GM23248 (cell line): ENCODE results near the gene TMEM179B. TPM values are rescaled to one million over a fixed set of nuclear protein-coding genes. Genes with fewer than 3 reads are reported as not detected.

Source experiments
- DNase-seq: peaks from one replicate; pipeline ENCODE4 v3.0.0-alpha.2; 2015
- H2AFZ ChIP-seq: fragments of 200-600 bp; sonication (generic); 2 replicates; pipeline ENCODE4 v1.6.1; 2016; ENCODE audit warnings: antibody characterized with exemption
- H3F3A ChIP-seq: fragments of 200-600 bp; sonication (generic); 2 replicates; pipeline ENCODE4 v1.6.1; 2016; ENCODE audit warnings: mild to moderate bottlenecking, antibody characterized with exemption, mixed run types; ENCODE audit not compliant: insufficient read depth
- H3K27ac ChIP-seq: fragments of 200-600 bp; sonication (generic); 2 replicates; pipeline ENCODE4 v1.5.1; 2016; ENCODE audit warnings: mild to moderate bottlenecking
- H3K27me3 ChIP-seq: fragments of 200-600 bp; sonication (generic); replicated peaks from 2 replicates; pipeline ENCODE4 v1.6.1; 2016; ENCODE audit warnings: mild to moderate bottlenecking; ENCODE audit not compliant: insufficient read depth
- H3K36me3 ChIP-seq: fragments of 200-600 bp; sonication (generic); 2 replicates; pipeline ENCODE4 v1.6.1; 2016; ENCODE audit warnings: low read depth, mild to moderate bottlenecking
- H3K4me1 ChIP-seq: fragments of 200-600 bp; sonication (generic); 2 replicates; pipeline ENCODE4 v1.6.1; 2016; ENCODE audit warnings: mild to moderate bottlenecking; ENCODE audit not compliant: insufficient read depth
- H3K4me2 ChIP-seq: fragments of 200-600 bp; sonication (generic); one replicate; pipeline ENCODE4 v1.6.1; 2016; ENCODE audit warnings: mild to moderate bottlenecking; ENCODE audit not compliant: unreplicated experiment
- H3K4me3 ChIP-seq: fragments of 200-600 bp; sonication (generic); 2 replicates; pipeline ENCODE4 v1.5.1; 2016; ENCODE audit warnings: mild to moderate bottlenecking
- H3K79me2 ChIP-seq: fragments of 200-600 bp; sonication (generic); 2 replicates; pipeline ENCODE4 v1.6.1; 2016; ENCODE audit warnings: mild to moderate bottlenecking; ENCODE audit not compliant: insufficient read depth
- H3K9ac ChIP-seq: fragments of 200-600 bp; sonication (generic); 2 replicates; pipeline ENCODE4 v1.6.1; 2016; ENCODE audit warnings: mild to moderate bottlenecking
- H3K9me2 ChIP-seq: fragments of 200-600 bp; sonication (generic); 2 replicates; pipeline ENCODE4 v1.6.1; 2016; ENCODE audit warnings: mixed run types, mild to moderate bottlenecking, moderate library complexity; ENCODE audit not compliant: insufficient read depth
- H3K9me3 ChIP-seq: fragments of 200-600 bp; sonication (generic); one replicate; pipeline ENCODE4 v1.6.1; 2017; ENCODE audit warnings: low read depth
- H4K20me1 ChIP-seq: fragments of 200-600 bp; sonication (generic); 2 replicates; pipeline ENCODE4 v1.6.0; 2016; ENCODE audit not compliant: insufficient read depth
- EZH2 ChIP-seq: fragments of 200-600 bp; sonication (generic); IDR thresholded peaks from 2 replicates; pipeline ENCODE4 v1.6.1; 2018; ENCODE audit warnings: antibody characterized with exemption, mild to moderate bottlenecking; ENCODE audit not compliant: insufficient read depth, poor library complexity, severe bottlenecking
- EZH2phosphoT487 ChIP-seq: fragments of 200-600 bp; sonication (generic); IDR thresholded peaks from 2 replicates; pipeline ENCODE4 v1.6.1; 2018; ENCODE audit warnings: antibody characterized with exemption, moderate library complexity, mild to moderate bottlenecking, low read depth; ENCODE audit not compliant: insufficient read depth
- WGBS, 2 experiments: methylation state at CpG; one replicate each; pipeline ENCODE4 v1.1.6; 2015 to 2017; ENCODE audit warnings: low lambda C conversion rate in 2 of 2, low coverage in 1 of 2; ENCODE audit errors: missing lambda C conversion rate in 2 of 2; 5-methylcytosine and 5-hydroxymethylcytosine counted together
- in situ Hi-C: fragments of 300-500 bp; cut with MboI; formaldehyde crosslinking; loops from 2 replicates; pipeline ENCODE4 v1.15.0; 2020
- polyA plus RNA-seq: library from polyadenylated mRNA; unstranded; fragments of >200 nt; fragmentation: Nextera tagmentation; extraction: Ambion mirVana; gene quantifications from 2 replicates; pipeline ENCODE4 v1.2.1, GENCODE V29; 2016
- total RNA-seq: library from RNA; depleted of rRNA; stranded (reverse); fragments of >200 nt; shearing (Covaris generic); gene quantifications from 2 replicates; pipeline ENCODE4 v1.2.3, GENCODE V29; 2014

TMEM179B gene
- total and polyA plus RNA-seq, 2 experiments from 2014 or later, result 73.3 to 140 TPM

DNA sequence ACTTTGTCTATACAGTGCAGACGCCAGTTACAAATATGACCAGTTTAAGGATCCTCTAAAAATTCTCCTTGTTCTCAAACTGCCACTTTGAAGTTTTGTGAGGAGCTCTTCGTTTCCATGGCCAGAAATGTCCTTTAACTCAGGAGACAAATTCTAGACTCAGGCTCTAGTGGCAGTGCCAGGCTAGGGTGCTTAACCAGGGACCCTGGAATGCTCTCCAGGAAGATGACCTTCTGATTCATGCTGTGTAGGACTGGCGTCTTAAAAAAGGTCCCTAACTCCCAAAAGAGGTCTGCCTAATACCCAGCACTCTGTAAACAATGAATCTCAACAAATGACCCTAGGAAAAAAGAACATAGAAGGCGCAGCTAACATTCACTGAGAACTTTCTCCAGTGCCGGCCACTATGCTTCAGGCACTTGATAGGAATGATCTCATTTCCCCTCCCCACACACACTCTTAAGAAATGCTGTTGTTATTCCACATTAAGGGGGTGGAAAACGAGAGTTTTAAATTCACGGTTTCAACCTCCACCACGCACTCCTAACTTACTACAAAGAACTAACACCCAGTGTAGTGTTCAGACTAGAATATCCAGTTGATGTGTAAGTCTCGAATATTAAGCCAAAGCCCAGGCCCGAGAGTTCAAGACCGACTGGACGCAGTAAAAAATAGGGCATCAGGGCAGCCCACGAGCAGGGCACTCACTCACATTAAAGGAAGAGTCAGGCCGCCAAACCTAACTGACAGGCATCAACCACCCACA is 17.3 kb downstream of the TMEM179B start:
- H3K9me3 ChIP-seq, result no peaks in the 10 kb centered on the region
- peak overlapping the region; percentile 94 for H3K4me2 ChIP-seq
- TF ChIP-seq EZH2 (no peak), EZH2phosphoT487 (no peak)
- H2AFZ ChIP-seq, result peak overlapping the region; percentile 17; the same call in 1 of the 2 replicates
- H4K20me1 ChIP-seq, result no peaks in the 10 kb centered on the region
- peak overlapping the region; percentile 95 for H3K9ac ChIP-seq
- WGBS, 2 experiments, result 1 to 2% methylated on average over 14 of the region's 14 CpGs
- in situ Hi-C loops, result no loop called here
- DNase-seq, result peak; percentile 74
- peak overlapping the region; percentile 82 for H3K27ac ChIP-seq
- no peaks in the 10 kb centered on the region for H3K9me2 ChIP-seq
- H3K27me3 ChIP-seq, result no peaks in the 10 kb centered on the region
- H3K36me3 ChIP-seq, result peaks cover 36% of the 10 kb centered on the region
- H3K79me2 ChIP-seq, result peaks cover 55% of the 10 kb centered on the region
- H3F3A ChIP-seq, result peaks cover 33% of the 10 kb centered on the region
- peak overlapping the region; percentile 97 for H3K4me3 ChIP-seq
- H3K4me1 ChIP-seq, result peaks cover 20% of the 10 kb centered on the region

- no peak for TF ChIP-seq EZH2
- TF ChIP-seq EZH2phosphoT487, result no peak
- Histone ChIP-seq H2AFZ (peak within 1 kb of the TSS; percentile 77), H3F3A (peaks cover 35% of the 10 kb centered on the region)
These were observed 18.1 kb downstream of the TMEM179B start, which contains the start of gene NXF1 for GRCh38 chr11:62805076-62805892. Gene NXF1, minus strand, starts transcription at chr11:62805440. Its CDS starts 84 bp downstream, at chr11:62805356.

GRCh38 chr11:62805961-62806441 is 18.8 kb downstream of the TMEM179B start:
- Histone ChIP-seq H2AFZ (peak overlapping the region; percentile 77), H3K27ac (peak overlapping the region; percentile 74), H3K27me3 (no peaks in the 10 kb centered on the region), H3K36me3 (peaks cover 25% of the 10 kb centered on the region), H3K9me2 (no peaks in the 10 kb centered on the region), H4K20me1 (no peaks in the 10 kb centered on the region), H3K9me3 (no peaks in the 10 kb centered on the region), H3K4me3 (peak overlapping the region; percentile 97), H3K4me2 (peak overlapping the region; percentile 93), H3F3A (peaks cover 41% of the 10 kb centered on the region), H3K4me1 (peaks cover 20% of the 10 kb centered on the region), H3K9ac (peak overlapping the region; percentile 95), H3K79me2 (peaks cover 42% of the 10 kb centered on the region)
- 23 to 27% methylated on average over 12 of the region's 12 CpGs for WGBS, 2 experiments
- in situ Hi-C loops, result no loop called here
- peak; percentile 45 for DNase-seq
- no peak for TF ChIP-seq EZH2phosphoT487
- TF ChIP-seq EZH2, result no peak

More at GRCh38 chr11:62805076-62805892, 18.1 kb downstream of the TMEM179B start, which contains the start of gene NXF1:
- peaks cover 33% of the 10 kb centered on the region for H3K36me3 ChIP-seq
- no peaks in the 10 kb centered on the region for H3K27me3 ChIP-seq
- peaks cover 20% of the 10 kb centered on the region for H3K4me1 ChIP-seq
- in situ Hi-C loops, result no loop called here
- peak within 1 kb of the TSS; percentile 94 for H3K4me2 ChIP-seq
- no peaks in the 10 kb centered on the region for H3K9me2 ChIP-seq
- peak within 1 kb of the TSS; percentile 95 for H3K9ac ChIP-seq
- H3K9me3 ChIP-seq, result no peaks in the 10 kb centered on the region
- DNase-seq, result peak; percentile 97
- H3K79me2 ChIP-seq, result peaks cover 47% of the 10 kb centered on the region
- H4K20me1 ChIP-seq, result no peaks in the 10 kb centered on the region
- peak within 1 kb of the TSS; percentile 97 for H3K4me3 ChIP-seq
- 1% methylated on average over 57 to 65 of the region's 77 CpGs for WGBS, 2 experiments
- peak within 1 kb of the TSS; percentile 82 for H3K27ac ChIP-seq

DNA sequence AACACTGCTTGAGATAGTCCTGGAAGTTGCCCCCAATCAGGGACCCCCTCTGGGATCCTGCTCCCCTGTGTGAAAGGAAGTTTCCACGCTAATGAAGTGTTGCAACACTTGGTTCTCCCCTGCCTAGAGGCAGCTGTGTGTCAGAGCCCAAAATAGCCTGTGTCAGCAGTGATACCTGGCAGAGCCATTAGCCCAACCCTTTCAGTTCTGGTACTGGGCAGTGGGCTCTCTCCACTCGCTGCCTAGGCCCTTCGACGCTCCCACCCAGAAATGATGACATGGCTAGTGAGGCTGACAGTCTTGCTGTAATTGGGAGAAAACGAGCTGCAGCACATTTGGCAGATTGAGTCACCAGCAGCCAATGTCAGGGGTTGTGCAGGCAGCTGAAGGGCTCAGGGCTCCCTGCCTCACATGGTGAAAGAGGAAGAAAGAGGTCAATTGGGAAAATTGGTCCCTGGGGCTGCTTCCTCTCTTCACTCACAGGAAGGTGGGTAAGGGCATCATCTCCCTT is 19.5 kb downstream of the TMEM179B start:
- peaks cover 45% of the 10 kb centered on the region for H3F3A ChIP-seq
- H3K9ac ChIP-seq, result peak overlapping the region; percentile 30
- peaks cover 35% of the 10 kb centered on the region for H3K79me2 ChIP-seq
- H2AFZ ChIP-seq, result no peak overlapping the region
- TF ChIP-seq EZH2phosphoT487, result no peak
- TF ChIP-seq EZH2, result no peak
- H3K9me2 ChIP-seq, result no peaks in the 10 kb centered on the region
- H3K36me3 ChIP-seq, result peaks cover 19% of the 10 kb centered on the region
- H3K27ac ChIP-seq, result peak overlapping the region; percentile 74
- in situ Hi-C loops, result no loop called here
- H3K4me1 ChIP-seq, result peaks cover 20% of the 10 kb centered on the region
- peak overlapping the region; percentile 93 for H3K4me2 ChIP-seq
- H3K4me3 ChIP-seq, result no peak overlapping the region
- no peaks in the 10 kb centered on the region for H3K9me3 ChIP-seq
- no peaks in the 10 kb centered on the region for H4K20me1 ChIP-seq
- H3K27me3 ChIP-seq, result no peaks in the 10 kb centered on the region
- WGBS, 2 experiments, result 34 to 52% methylated on average over 5 of the region's 5 CpGs
- DNase-seq, result peak; percentile 77
